ENCODE results near the gene RCL1.

DNA sequence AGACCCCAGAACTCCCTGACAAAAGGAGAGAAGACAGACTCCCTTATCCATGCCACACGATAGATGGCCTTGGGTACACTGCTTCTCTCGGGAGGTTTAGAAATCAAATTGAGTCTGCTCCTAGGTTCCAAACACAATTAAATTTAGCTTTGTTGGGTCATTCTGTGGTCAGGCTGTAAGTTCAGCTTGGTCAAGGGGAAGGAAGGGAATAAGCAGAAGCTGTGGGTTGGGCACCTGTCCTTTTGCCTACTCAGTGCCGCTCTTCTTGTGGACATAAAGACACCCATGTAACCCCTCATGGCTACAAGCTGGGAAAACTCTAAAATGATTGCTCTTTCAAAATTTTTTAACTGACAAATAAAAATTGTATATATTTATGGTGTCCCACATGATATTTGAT, 32.6 kb upstream of the RCL1 start:
- TF ChIP-seq, protein P1, sequence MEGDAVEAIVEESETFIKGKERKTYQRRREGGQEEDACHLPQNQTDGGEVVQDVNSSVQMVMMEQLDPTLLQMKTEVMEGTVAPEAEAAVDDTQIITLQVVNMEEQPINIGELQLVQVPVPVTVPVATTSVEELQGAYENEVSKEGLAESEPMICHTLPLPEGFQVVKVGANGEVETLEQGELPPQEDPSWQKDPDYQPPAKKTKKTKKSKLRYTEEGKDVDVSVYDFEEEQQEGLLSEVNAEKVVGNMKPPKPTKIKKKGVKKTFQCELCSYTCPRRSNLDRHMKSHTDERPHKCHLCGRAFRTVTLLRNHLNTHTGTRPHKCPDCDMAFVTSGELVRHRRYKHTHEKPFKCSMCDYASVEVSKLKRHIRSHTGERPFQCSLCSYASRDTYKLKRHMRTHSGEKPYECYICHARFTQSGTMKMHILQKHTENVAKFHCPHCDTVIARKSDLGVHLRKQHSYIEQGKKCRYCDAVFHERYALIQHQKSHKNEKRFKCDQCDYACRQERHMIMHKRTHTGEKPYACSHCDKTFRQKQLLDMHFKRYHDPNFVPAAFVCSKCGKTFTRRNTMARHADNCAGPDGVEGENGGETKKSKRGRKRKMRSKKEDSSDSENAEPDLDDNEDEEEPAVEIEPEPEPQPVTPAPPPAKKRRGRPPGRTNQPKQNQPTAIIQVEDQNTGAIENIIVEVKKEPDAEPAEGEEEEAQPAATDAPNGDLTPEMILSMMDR (conservative IDR thresholded peaks at IDR 0.05), result no peak
- no peak for TF ChIP-seq ZFX (IDR thresholded peaks at IDR 0.05)
